ENCODE results near the gene IDS.

IDS gene

DNA sequence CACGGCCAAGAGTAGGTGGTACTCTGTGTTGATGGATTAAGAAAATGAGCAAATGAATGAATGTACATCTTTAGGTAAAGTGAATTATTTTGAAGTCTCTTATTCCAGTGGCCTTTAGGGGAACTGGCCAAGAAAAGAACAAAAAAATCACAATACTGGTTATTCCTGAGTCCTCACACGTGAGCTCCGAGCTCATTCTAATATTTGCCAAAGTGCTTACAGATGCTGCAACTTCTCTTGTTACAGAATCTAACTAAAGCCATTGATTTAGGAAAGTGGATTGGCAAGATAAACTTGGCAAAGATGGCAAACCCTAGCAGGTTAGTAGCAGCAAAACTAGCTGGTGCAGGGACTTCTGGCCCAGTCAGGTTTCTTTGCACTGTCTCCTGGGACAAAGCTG, 37.6 kb downstream of the IDS start:
- TF ChIP-seq, protein P1, sequence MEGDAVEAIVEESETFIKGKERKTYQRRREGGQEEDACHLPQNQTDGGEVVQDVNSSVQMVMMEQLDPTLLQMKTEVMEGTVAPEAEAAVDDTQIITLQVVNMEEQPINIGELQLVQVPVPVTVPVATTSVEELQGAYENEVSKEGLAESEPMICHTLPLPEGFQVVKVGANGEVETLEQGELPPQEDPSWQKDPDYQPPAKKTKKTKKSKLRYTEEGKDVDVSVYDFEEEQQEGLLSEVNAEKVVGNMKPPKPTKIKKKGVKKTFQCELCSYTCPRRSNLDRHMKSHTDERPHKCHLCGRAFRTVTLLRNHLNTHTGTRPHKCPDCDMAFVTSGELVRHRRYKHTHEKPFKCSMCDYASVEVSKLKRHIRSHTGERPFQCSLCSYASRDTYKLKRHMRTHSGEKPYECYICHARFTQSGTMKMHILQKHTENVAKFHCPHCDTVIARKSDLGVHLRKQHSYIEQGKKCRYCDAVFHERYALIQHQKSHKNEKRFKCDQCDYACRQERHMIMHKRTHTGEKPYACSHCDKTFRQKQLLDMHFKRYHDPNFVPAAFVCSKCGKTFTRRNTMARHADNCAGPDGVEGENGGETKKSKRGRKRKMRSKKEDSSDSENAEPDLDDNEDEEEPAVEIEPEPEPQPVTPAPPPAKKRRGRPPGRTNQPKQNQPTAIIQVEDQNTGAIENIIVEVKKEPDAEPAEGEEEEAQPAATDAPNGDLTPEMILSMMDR (IDR thresholded peaks at IDR 0.05; ENCODE audit: extremely low read depth, missing control alignments): no peak
- DNase-seq (ENCODE audit: low spot score): no peak

DNA sequence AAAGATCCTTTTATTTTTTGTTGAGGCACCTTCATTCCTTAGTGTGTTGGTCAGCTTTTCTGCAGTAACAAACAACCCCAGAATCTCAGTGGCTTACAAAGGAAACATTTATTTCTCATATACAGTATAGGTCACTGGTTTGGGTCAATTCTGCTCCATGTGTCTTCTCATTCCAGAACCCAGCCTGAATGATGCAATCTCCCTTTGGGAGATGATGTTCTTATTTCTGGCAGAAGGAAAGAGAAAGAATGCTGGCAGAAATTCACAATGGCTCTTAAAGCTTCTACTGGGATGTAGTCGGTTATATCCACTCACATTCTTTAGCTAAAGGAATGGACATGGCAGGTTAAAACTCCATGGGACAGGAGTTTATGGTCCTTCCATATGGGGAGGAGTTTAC, 42.3 kb downstream of the IDS start:
- TF ChIP-seq, protein P1 (IDR thresholded peaks at IDR 0.05; ENCODE audit: extremely low read depth, missing control alignments): no peak
- DNase-seq (ENCODE audit: low spot score): no peak

DNA sequence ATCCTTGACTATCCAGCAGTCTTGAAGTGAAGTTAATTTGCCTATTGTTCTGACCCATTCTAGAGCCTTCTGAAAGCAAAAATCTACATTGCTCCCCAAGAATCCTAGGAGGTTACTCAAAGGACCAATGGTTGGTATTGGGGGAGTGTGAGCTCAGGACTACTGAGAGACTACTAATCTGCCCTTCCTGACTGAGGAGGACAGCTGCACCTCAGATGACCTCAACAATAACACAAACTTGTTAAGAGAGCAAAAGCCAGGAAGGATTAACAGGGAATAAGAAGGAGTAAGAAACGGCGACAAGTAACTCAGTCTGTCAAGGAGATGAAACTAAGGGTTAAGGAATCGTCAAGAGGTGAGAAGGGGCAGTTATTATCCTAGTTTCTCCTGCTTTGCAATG, 43.4 kb downstream of the IDS start:
- TF ChIP-seq, protein P1 (IDR thresholded peaks at IDR 0.05; ENCODE audit: extremely low read depth, missing control alignments): no peak
- DNase-seq (ENCODE audit: low spot score): no peak

DNA sequence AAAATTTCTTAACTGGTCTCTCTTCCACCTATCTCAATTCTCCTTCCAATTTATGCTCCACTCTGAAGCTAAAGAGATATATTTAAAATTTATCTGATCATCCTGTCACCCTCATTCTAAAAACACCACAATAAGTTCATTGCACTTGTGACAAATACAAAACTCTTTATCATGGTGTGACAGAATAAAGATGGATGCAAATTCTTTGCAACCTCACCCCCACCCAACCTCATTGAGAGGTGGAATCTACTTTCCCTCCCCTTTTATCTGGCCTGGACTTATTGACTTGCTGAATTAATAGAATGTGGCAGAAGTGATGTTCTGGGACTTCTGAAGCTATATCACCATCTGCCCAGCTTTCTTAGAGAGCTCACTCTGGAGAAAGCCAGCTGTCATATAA, 46.5 kb downstream of the IDS start:
- TF ChIP-seq, protein P1 (IDR thresholded peaks at IDR 0.05; ENCODE audit: extremely low read depth, missing control alignments): no peak
- DNase-seq (ENCODE audit: low spot score): no peak

DNA sequence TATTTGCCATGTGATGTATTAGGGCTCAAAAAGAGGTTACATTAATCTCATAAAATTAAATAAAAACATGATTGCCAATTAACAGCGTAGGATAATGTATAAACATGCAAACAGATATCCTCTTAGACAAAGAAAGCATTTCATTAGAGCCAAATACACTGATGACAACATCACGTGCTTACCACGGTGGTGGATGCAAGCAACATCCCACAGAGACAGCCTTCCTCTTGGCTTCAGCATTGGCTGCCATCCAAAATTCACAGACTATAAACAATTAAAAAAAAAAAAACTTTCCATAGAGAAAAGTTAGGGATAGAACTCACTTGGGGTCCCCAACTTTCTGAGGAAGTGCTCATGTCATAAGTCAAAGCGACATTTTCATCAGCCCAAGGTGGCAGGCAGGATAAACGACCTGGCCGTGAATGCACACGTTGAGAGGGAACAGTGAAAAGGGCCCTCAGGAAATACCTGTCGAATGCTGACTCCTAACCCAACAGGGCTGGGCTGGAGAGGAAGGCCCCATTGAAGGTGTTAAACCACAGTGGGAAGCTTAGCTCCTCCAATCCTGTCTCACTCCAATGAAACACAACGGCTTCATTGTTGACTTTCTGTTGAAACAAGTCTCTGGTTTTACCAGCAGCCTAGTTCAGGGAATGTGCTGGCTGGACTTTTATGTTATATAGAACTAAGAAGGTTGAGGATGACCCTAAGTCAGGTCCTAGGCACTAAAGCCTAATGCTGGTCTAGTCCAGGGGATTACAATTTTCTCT, 48.4 kb downstream of the IDS start:
- no peak for DNase-seq (ENCODE audit: low spot score)
- TF ChIP-seq, protein P1 (IDR thresholded peaks at IDR 0.05; ENCODE audit: extremely low read depth, missing control alignments): no peak

DNA sequence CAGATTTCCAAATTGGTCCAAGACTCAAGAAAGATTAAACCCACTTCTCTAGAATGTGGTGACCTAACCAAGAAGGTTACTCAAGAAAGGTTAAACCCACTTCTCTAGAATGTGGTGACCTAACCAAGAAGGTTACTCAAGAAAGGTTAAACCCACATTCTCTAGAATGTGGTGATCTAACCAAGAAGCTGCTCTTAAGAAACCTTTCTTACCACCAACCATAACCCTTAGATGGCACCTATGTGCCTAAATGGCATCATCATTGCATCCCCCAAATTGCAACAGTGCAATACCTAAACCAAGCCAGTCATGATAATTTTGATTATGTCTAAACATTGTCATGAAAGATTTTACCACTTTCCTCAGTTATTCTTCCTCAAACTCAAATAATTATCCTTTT, 49.2 kb downstream of the IDS start:
- no peak for DNase-seq (ENCODE audit: low spot score)
- TF ChIP-seq, protein P1 (IDR thresholded peaks at IDR 0.05; ENCODE audit: extremely low read depth, missing control alignments): no peak

DNA sequence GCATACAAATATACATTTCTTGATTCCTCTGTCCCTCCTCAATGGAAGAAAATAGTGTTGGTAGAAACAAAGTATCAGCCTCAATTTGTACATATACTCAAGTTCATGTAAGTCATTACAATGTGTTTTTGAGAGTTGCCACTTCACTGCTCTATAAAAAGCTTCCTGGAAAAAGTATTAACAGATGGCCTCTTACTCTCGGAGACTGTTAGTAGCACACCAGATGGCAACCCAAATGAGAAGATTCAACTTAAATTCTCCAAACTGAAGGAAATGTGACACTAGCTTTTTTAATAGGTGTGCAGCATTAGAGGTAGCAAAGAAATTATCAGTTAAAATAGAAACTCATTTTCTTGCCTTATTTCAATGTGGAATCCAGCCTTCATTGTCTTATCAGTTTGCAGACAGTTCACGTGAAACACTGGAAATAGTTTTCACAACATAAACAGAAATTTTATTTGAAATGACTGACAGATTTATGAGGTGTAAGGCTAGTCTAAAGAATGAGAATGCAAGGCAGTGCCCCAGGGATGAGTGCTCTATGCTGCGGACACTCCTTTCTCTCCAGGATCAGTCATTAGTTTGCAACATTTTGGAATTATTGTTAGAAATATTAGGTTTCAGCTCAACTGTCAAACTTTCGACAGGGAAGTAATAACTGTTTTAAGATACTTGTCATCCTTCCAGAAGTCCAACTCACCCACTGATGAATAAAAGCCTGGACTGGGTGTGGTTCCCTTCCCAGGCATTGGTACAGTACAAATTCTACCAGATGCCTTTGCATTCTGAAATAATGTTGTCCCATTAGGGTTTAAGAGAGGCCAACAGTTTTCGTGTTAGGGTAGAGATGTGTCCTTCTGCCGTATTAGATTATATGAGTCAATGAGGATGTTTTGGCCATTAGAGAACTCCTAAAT, 50.9 kb downstream of the IDS start:
- TF ChIP-seq, protein P1 (IDR thresholded peaks at IDR 0.05; ENCODE audit: extremely low read depth, missing control alignments): no peak
- DNase-seq (ENCODE audit: low spot score): no peak

All from GM20000 (cell line).